ENCODE measurements around the gene FRMD4A.

GRCh38 chr10:13650961-13651360, 679.8 kb downstream of the FRMD4A start:
- TF ChIP-seq CTCF (conservative IDR thresholded peaks at IDR 0.05; ENCODE audit: low read depth, low read length) (no peak), EZH2phosphoT487 (IDR thresholded peaks at IDR 0.05; ENCODE audit: borderline replicate concordance, low read length) (no peak)
